GM23338 (cell line): ENCODE results near the gene SLC36A3.

Experiments
- CREB1 ChIP-seq: fragments of 250-450 bp; sonication (Bioruptor Pico); IDR thresholded peaks from 2 replicates; pipeline ENCODE4 v1.5.0; 2020; ENCODE audit warnings: low read depth, mild to moderate bottlenecking, moderate library complexity
- CTCF ChIP-seq, 2 experiments: fragments of 200-600 bp in 1 of 2; sonication (generic) in 1 of 2; conservative IDR thresholded peaks; 2 replicates each; pipeline versions ENCODE4 v1.5.1 to v1.6.1; 2016 to 2017; ENCODE audit warnings: antibody characterized with exemption in 2 of 2, low read depth in 2 of 2, mild to moderate bottlenecking in 2 of 2, moderate library complexity in 1 of 2
- ETS1 ChIP-seq: IDR thresholded peaks from 2 replicates; pipeline ENCODE4 v1.6.1; 2016; ENCODE audit warnings: antibody characterized with exemption
- EZH2 ChIP-seq: fragments of 200-600 bp; sonication (generic); IDR thresholded peaks from one replicate; pipeline ENCODE4 v1.8.0; 2017; ENCODE audit warnings: antibody characterized with exemption, mild to moderate bottlenecking, low read depth; ENCODE audit not compliant: unreplicated experiment
- EZH2phosphoT487 ChIP-seq: fragments of 200-600 bp; sonication (generic); IDR thresholded peaks from one replicate; pipeline ENCODE4 v1.8.1; 2018; ENCODE audit warnings: antibody characterized with exemption; ENCODE audit not compliant: unreplicated experiment
- JUNB ChIP-seq: IDR thresholded peaks from one replicate; pipeline ENCODE4 v1.6.1; 2016; ENCODE audit warnings: antibody characterized with exemption; ENCODE audit not compliant: unreplicated experiment
- POLR2AphosphoS5 ChIP-seq: IDR thresholded peaks from 2 replicates; pipeline ENCODE4 v1.6.1; 2016; ENCODE audit warnings: antibody characterized with exemption, low read depth
- STAT1 ChIP-seq: IDR thresholded peaks from one replicate; pipeline ENCODE4 v1.6.1; 2016; ENCODE audit warnings: antibody characterized with exemption; ENCODE audit not compliant: unreplicated experiment
- ZNF114 ChIP-seq: fragments of 250-450 bp; sonication (Bioruptor Pico); IDR thresholded peaks from 2 replicates; pipeline ENCODE4 v1.5.0; 2020; ENCODE audit warnings: mild to moderate bottlenecking, moderate library complexity
- ZNF331 ChIP-seq: fragments of 250-450 bp; sonication (Bioruptor Pico); IDR thresholded peaks from 2 replicates; pipeline ENCODE4 v1.5.0; 2020; ENCODE audit warnings: low read depth, mild to moderate bottlenecking, moderate library complexity
- TF ChIP-seq, protein P1 (sequence below): IDR thresholded peaks from one replicate; pipeline ENCODE4 v1.6.1; 2018; ENCODE audit warnings: antibody characterized with exemption; ENCODE audit not compliant: unreplicated experiment

DNA sequence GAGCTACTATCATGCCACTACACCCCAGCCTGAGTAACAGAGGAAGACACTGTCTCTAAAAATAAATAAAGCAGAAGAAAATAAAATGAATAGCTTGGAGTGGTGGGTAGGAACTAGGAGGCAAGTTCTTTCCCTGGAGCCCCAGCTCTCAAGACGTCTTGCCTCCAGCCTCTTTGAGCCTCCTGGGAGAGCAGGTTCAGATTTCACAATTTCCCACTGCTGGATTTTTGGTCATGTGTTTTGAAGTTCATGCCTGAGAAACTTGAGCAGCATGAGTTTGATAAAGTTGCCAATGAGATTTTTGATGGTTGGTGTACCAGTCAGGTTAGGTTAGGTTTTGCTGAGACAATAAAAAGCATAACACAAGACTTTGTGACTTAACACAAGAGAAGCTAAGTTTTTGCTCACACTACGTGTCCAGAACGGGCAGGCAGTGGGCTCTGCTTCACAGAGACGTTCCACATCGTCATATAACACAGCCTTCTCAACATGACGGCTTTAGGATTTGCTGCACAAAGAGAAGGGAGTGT is 75.6 kb downstream of the SLC36A3 start:
- TF ChIP-seq CTCF (conservative IDR thresholded peaks at IDR 0.05; ENCODE audit: low read depth in 2 of 2) (no peak), EZH2 (no peak), ETS1 (no peak), EZH2phosphoT487 (no peak), POLR2AphosphoS5 (no peak), CREB1 (CRISPR knock-in tag) (no peak), JUNB (no peak), ZNF114 (CRISPR knock-in tag) (no peak), ZNF331 (no peak), STAT1 (no peak)
- TF ChIP-seq, protein P1, sequence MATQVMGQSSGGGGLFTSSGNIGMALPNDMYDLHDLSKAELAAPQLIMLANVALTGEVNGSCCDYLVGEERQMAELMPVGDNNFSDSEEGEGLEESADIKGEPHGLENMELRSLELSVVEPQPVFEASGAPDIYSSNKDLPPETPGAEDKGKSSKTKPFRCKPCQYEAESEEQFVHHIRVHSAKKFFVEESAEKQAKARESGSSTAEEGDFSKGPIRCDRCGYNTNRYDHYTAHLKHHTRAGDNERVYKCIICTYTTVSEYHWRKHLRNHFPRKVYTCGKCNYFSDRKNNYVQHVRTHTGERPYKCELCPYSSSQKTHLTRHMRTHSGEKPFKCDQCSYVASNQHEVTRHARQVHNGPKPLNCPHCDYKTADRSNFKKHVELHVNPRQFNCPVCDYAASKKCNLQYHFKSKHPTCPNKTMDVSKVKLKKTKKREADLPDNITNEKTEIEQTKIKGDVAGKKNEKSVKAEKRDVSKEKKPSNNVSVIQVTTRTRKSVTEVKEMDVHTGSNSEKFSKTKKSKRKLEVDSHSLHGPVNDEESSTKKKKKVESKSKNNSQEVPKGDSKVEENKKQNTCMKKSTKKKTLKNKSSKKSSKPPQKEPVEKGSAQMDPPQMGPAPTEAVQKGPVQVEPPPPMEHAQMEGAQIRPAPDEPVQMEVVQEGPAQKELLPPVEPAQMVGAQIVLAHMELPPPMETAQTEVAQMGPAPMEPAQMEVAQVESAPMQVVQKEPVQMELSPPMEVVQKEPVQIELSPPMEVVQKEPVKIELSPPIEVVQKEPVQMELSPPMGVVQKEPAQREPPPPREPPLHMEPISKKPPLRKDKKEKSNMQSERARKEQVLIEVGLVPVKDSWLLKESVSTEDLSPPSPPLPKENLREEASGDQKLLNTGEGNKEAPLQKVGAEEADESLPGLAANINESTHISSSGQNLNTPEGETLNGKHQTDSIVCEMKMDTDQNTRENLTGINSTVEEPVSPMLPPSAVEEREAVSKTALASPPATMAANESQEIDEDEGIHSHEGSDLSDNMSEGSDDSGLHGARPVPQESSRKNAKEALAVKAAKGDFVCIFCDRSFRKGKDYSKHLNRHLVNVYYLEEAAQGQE: no peak
